Calu3 (cell line): ENCODE measurements around the gene SLC25A13. TPM values are rescaled to one million over a fixed set of nuclear protein-coding genes. Genes with fewer than 3 reads are reported as not detected.
"Not testable (repeated sequence)": the region's sequence is repeated elsewhere in the genome, so short reads cannot be mapped to it uniquely, and the experiment has no call there.

Experiments
- BruUV-seq: library from RNA; stranded (reverse); fragments of 400-500 nt; replicated peaks from 2 replicates; lab custom pipeline; 2021; lab: Mats Ljungman, UMichigan
- CTCF ChIA-PET: fragments of 300-600 bp; sonication (Branson Sonifier 250); formaldehyde crosslinking; loops from one replicate; lab custom pipeline; 2022; ENCODE audit warnings: antibody characterized with exemption; lab: Charles Lee
- DNase-seq: peaks from one replicate; pipeline ENCODE4 v3.0.0; 2022
- H3K27ac Mint-ChIP-seq: one replicate; pipeline ENCODE4 v1.8.0; 2022; ENCODE audit warnings: mixed read lengths; ENCODE audit not compliant: unreplicated experiment
- H3K27me3 Mint-ChIP-seq: one replicate; pipeline ENCODE4 v1.8.0; 2022; ENCODE audit warnings: mixed read lengths; ENCODE audit not compliant: unreplicated experiment
- H3K36me3 Mint-ChIP-seq: one replicate; pipeline ENCODE4 v1.8.0; 2022; ENCODE audit warnings: mild to moderate bottlenecking, moderate library complexity, mixed read lengths; ENCODE audit not compliant: insufficient read depth, unreplicated experiment
- H3K4me1 Mint-ChIP-seq: one replicate; pipeline ENCODE4 v1.8.0; 2022; ENCODE audit warnings: mild to moderate bottlenecking, low read depth, mixed read lengths; ENCODE audit not compliant: unreplicated experiment
- H3K4me3 Mint-ChIP-seq: one replicate; pipeline ENCODE4 v1.8.0; 2022; ENCODE audit warnings: mild to moderate bottlenecking, low read depth, moderate library complexity, mixed read lengths; ENCODE audit not compliant: unreplicated experiment
- H3K9me3 Mint-ChIP-seq: one replicate; pipeline ENCODE4 v1.8.0; 2022; ENCODE audit warnings: low read depth, mixed read lengths; ENCODE audit not compliant: unreplicated experiment
- intact Hi-C: fragments of 100-400 bp; cut with micrococcal nuclease; formaldehyde crosslinking; loops from one replicate; pipeline ENCODE4 v1.10.0; 2022; ENCODE audit not compliant: unreplicated experiment
- total RNA-seq: library from RNA; stranded (reverse); gene quantifications from 2 replicates; pipeline ENCODE4 v1.2.3, GENCODE V29; 2022
- TF ChIP-seq, protein P1 (sequence below): fragments of 200-600 bp; IDR thresholded peaks from one replicate; pipeline ENCODE4 v1.8.0; 2022; ENCODE audit warnings: antibody characterized with exemption; ENCODE audit not compliant: unreplicated experiment

SLC25A13 gene
- total RNA-seq, 1 experiment from 2014 or later: 18.1 TPM

DNA sequence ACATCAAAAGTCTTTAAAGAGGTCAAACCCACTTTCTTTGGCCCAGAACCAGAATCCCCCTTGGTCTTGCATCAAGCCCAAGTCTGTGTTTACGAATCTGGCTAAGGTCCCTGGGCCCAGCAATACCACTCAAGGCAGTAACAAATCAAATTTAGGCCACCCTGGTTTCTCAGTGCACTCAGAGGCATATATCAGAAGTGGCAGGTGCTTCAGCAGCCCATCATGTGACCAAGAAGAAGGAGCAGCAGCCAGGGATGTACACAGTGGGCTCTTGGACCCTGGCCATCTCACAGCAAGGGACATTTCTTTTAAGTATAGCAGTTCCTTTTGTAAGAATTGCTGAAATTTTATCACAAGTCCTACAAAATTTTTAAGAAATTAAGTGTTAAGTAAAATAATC lies 7.3 kb upstream of the SLC25A13 start:
- no peak for DNase-seq
- BruUV-seq: no TSS peak
- Mint-ChIP-seq H3K27me3 (no peaks in the 10 kb centered on the region), H3K4me3 (no peak overlapping the region), H3K36me3 (no peaks in the 10 kb centered on the region), H3K9me3 (no peaks in the 10 kb centered on the region), H3K4me1 (peaks cover 25% of the 10 kb centered on the region), H3K27ac (no peak overlapping the region)
- TF ChIP-seq, protein P1, sequence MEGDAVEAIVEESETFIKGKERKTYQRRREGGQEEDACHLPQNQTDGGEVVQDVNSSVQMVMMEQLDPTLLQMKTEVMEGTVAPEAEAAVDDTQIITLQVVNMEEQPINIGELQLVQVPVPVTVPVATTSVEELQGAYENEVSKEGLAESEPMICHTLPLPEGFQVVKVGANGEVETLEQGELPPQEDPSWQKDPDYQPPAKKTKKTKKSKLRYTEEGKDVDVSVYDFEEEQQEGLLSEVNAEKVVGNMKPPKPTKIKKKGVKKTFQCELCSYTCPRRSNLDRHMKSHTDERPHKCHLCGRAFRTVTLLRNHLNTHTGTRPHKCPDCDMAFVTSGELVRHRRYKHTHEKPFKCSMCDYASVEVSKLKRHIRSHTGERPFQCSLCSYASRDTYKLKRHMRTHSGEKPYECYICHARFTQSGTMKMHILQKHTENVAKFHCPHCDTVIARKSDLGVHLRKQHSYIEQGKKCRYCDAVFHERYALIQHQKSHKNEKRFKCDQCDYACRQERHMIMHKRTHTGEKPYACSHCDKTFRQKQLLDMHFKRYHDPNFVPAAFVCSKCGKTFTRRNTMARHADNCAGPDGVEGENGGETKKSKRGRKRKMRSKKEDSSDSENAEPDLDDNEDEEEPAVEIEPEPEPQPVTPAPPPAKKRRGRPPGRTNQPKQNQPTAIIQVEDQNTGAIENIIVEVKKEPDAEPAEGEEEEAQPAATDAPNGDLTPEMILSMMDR: no peak
- CTCF ChIA-PET: no interaction called here
- intact Hi-C loops: no loop called here

DNA sequence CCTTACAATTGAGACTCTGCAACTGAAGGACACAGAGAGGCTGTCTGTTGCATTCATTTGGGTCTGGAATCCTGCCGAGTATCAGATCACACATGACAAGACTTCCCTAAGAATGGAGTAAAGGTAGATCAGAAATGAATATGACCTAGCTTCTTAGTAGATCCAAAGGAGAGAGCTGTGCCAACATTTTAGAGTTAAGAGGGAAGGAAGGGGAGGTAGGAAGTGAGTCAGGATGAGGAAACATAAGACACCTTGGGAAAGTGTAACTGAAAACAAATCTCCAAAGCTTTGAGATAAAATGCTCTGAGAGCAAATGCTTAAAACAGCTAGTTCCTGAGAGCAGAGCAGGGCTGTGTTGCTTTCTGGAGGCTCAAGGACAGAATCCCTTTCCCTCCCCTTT lies 6.1 kb upstream of the SLC25A13 start:
- H3K27ac Mint-ChIP-seq: no peak overlapping the region
- no peaks in the 10 kb centered on the region for H3K9me3 Mint-ChIP-seq

DNA sequence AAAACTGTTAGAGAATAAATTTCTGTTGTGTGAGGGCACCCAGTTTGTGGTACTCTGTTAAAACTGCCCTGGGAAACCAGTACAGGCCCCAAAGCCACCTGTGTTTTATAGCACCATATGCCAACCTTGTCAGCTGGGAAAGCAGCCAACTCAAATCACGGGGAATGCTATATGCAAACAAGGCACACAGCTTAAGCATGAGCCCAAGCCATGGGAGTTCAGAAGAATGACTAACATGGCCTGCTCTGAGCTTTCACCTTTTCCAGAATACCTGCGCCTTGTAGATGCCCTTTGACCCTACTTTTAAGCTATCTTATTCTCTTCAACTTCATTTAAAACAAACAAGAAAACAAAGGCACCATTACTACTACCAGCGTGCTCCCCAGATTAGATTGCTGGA lies 5.5 kb upstream of the SLC25A13 start:
- TF ChIP-seq, protein P1: no peak
- no TSS peak for BruUV-seq
- Mint-ChIP-seq H3K9me3 (no peaks in the 10 kb centered on the region), H3K4me3 (no peak overlapping the region), H3K27ac (no peak overlapping the region), H3K27me3 (no peaks in the 10 kb centered on the region), H3K4me1 (peaks cover 25% of the 10 kb centered on the region), H3K36me3 (peaks cover under 1% of the 10 kb centered on the region)
- intact Hi-C loops: no loop called here
- peak; percentile 39 for DNase-seq
- CTCF ChIA-PET: interaction anchor here (1.2 kb wide), 1 partner anchor 19 kb away, joined by 3 read pairs; no protein-coding TSS in a partner anchor

More for the DNA sequence above, 6.1 kb upstream of the SLC25A13 start:
- intact Hi-C loops: no loop called here
- no peaks in the 10 kb centered on the region for H3K27me3 Mint-ChIP-seq
- TF ChIP-seq, protein P1: no peak
- no TSS peak for BruUV-seq
- peaks cover 25% of the 10 kb centered on the region for H3K4me1 Mint-ChIP-seq
- H3K36me3 Mint-ChIP-seq: no peaks in the 10 kb centered on the region
- DNase-seq: no peak
- CTCF ChIA-PET: interaction anchor here (1.2 kb wide), 1 partner anchor 19 kb away, joined by 3 read pairs; no protein-coding TSS in a partner anchor
- H3K4me3 Mint-ChIP-seq: no peak overlapping the region

DNA sequence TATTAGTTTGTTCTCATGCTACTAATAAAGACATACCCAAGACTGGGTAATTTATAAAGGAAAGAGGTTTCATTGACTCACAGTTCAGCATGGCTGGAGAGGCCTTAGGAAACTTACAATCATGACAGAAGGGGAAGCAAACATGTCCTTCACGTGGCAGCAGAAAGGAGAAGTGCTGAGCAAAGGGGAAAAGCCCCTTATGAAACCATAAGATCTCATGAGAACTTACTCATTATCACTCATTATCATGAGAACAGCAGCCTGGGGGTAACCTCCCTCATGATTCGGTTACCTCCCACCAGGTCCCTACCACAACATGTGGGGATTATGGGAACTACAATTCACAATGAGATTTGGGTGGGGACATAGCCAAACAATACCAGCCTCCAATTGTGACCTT lies 4.9 kb upstream of the SLC25A13 start:
- H3K4me1 Mint-ChIP-seq: peaks cover 25% of the 10 kb centered on the region
- H3K36me3 Mint-ChIP-seq, BruUV-seq, CTCF ChIA-PET, intact Hi-C loops, H3K9me3 Mint-ChIP-seq, H3K27ac Mint-ChIP-seq, H3K27me3 Mint-ChIP-seq, DNase-seq, H3K4me3 Mint-ChIP-seq: not testable (repeated sequence)

DNA sequence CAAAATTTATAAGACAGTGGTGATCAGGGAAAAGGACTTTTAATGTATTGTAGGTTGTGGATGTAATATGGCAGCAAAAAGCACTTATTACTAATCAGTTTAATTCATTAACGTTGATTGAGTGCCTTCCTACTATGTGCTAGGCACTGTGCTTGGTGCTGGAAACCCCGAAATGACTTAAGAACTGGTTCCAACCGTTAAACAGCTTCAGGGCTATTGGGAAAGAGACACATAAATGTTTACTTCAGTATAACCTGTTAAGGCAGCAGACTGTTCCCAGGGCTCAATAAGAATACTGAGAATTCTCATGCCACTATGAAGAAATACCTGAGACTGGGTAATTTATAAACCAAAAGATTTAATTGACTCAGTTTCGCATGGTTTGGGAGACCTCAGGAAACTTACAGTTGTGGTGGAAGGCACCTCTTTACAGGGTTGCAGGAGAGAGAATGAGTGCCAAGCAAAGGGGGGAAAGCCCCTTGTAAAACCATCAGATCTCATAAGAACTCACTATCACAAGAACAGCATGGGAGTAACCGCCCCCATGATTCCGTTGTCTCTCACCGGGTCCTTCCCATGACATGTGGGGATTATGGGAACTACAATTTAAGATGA lies 1.1 kb upstream of the SLC25A13 start:
- TF ChIP-seq, protein P1: no peak
- no peak overlapping the region for H3K27ac Mint-ChIP-seq
- H3K36me3 Mint-ChIP-seq: peaks cover 18% of the 10 kb centered on the region
- H3K4me3 Mint-ChIP-seq: no peak overlapping the region
- no TSS peak for BruUV-seq
- no peaks in the 10 kb centered on the region for H3K27me3 Mint-ChIP-seq
- peaks cover 20% of the 10 kb centered on the region for H3K4me1 Mint-ChIP-seq
- no peaks in the 10 kb centered on the region for H3K9me3 Mint-ChIP-seq
- CTCF ChIA-PET: no interaction called here
- intact Hi-C loops: no loop called here
- no peak for DNase-seq
